Muscle of back (tissue), 13 donors: Measurements from ENCODE around the gene MXRA5. TPM values are rescaled to one million over a fixed set of nuclear protein-coding genes. Genes with fewer than 3 reads are reported as not detected.
A peak's percentile ranks its signal among the peaks of the same experiment; 100 is the strongest.
"Not testable (repeated sequence)": the region's sequence is repeated elsewhere in the genome, so short reads cannot be mapped to it uniquely, and the experiment has no call there.

Source experiments
- DNase-seq, 3 donors: peaks; one replicate each; pipeline versions ENCODE4 v3.0.0 to v3.0.0-alpha.2; 2013
- long read RNA-seq, 9 donors: transcript quantifications; one replicate each; lab custom pipeline, GENCODE V29; 2026
- polyA plus RNA-seq, 10 donors: library from polyadenylated mRNA; unstranded; fragments of 120-200 nt; gene quantifications; one replicate each; pipeline ENCODE4 v1.2.1, GENCODE V29; 2013; ENCODE audit not compliant: insufficient read length in 10 of 10

MXRA5 gene, protein sequence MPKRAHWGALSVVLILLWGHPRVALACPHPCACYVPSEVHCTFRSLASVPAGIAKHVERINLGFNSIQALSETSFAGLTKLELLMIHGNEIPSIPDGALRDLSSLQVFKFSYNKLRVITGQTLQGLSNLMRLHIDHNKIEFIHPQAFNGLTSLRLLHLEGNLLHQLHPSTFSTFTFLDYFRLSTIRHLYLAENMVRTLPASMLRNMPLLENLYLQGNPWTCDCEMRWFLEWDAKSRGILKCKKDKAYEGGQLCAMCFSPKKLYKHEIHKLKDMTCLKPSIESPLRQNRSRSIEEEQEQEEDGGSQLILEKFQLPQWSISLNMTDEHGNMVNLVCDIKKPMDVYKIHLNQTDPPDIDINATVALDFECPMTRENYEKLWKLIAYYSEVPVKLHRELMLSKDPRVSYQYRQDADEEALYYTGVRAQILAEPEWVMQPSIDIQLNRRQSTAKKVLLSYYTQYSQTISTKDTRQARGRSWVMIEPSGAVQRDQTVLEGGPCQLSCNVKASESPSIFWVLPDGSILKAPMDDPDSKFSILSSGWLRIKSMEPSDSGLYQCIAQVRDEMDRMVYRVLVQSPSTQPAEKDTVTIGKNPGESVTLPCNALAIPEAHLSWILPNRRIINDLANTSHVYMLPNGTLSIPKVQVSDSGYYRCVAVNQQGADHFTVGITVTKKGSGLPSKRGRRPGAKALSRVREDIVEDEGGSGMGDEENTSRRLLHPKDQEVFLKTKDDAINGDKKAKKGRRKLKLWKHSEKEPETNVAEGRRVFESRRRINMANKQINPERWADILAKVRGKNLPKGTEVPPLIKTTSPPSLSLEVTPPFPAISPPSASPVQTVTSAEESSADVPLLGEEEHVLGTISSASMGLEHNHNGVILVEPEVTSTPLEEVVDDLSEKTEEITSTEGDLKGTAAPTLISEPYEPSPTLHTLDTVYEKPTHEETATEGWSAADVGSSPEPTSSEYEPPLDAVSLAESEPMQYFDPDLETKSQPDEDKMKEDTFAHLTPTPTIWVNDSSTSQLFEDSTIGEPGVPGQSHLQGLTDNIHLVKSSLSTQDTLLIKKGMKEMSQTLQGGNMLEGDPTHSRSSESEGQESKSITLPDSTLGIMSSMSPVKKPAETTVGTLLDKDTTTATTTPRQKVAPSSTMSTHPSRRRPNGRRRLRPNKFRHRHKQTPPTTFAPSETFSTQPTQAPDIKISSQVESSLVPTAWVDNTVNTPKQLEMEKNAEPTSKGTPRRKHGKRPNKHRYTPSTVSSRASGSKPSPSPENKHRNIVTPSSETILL (N-terminal part only)
- polyA plus RNA-seq: 100 to 1,000 TPM in 4 of 10 donors, 10 to 100 TPM in 6; 63.0 to 203 (median 96.6) TPM
- long read RNA-seq, donor 1, partial matches to known transcripts: 41 of 41 reads
- long read RNA-seq, donor 1, other reads (novel, unspliced or antisense): 0 of 41 reads
- long read RNA-seq, donor 2: 0 reads
- long read RNA-seq, donor 3: 0 reads
- long read RNA-seq, donor 4, partial matches to known transcripts: 14 of 14 reads
- long read RNA-seq, donor 4, other reads (novel, unspliced or antisense): 0 of 14 reads
- long read RNA-seq, donor 5, partial matches to known transcripts: 84 of 84 reads
- long read RNA-seq, donor 5, other reads (novel, unspliced or antisense): 0 of 84 reads
- long read RNA-seq, donor 6, partial matches to known transcripts: 32 of 32 reads
- long read RNA-seq, donor 6, other reads (novel, unspliced or antisense): 0 of 32 reads
- long read RNA-seq, donor 7, full-length matches to known transcripts: 1 of 32 reads
- long read RNA-seq, donor 7, partial matches to known transcripts: 31 of 32 reads
- long read RNA-seq, donor 7, other reads (novel, unspliced or antisense): 0 of 32 reads
- long read RNA-seq, donor 8, partial matches to known transcripts: 45 of 45 reads
- long read RNA-seq, donor 8, other reads (novel, unspliced or antisense): 0 of 45 reads
- long read RNA-seq, donor 9, partial matches to known transcripts: 14 of 14 reads
- long read RNA-seq, donor 9, other reads (novel, unspliced or antisense): 0 of 14 reads

DNA sequence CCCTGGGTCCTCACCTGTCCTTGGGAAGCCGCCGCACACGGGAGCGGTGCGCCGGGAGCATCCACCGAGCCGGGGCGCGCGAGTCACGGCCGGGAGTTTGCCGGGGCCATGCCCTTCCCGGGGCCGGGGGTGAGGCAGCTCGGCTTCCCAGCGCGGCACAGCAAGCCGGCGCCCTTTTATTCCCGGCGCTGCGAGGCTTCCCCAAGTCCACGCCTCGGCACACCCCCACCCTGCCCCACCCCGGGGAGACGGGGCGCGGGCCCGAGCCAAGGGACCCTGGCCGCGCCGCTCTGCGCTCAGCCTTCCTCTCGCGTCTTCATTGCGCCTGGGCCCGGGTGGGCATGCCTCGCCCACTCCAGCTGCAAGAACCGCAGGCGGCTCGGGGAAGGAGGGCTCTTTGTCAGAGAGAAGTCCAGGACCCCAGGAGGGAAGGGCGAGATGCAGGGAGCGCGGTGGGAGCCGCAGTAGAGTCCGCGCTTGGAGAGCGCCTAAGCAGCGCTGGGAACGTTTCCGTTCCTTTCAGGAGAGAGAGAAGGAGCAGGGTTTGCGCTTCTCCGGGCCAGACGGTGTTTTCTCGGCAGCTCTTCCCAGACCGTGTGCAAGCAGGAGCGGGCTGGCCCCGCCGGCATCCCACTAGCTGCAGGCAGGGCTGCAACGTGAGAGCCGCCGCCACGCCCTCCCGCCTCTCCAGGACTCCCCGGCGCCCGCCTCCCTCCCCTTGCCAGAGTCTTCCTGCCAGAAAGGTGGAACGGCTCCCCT is at the start of gene MXRA5:
Gene MXRA5, minus strand, starts transcription at position 152 of the 759 bp plus-strand sequence. CDS start 2,819 bp downstream, outside the sequence.
- DNase-seq: peak in 2 of 3 donors; percentile 67 to 83

DNA sequence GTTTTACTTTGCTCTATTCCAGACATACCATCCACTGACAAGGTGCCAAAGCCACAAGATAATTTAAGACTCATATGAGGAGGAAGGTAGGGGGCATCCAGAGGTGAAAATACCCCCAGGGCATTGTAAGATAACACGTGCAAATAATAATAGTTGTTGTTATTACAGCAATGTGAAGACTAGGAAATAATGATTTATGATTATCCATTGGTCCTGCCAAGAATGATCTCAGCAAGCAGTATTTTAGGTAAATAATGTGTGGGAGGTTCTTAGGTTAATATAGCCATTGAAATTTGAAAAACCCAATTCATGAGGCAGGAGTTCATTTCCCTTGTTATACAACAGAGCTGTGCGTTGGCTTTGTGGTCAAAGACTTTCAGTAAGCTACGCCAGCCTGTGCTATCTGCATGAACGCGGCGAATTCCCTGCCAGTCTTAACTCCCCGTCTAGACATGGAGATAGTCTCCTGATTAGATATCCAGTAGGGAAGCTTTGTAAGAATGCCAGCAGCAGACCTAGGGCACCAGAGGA is 47.2 kb upstream of the MXRA5 start:
- peak; percentile 73 to 88 (median 84) for DNase-seq

DNA sequence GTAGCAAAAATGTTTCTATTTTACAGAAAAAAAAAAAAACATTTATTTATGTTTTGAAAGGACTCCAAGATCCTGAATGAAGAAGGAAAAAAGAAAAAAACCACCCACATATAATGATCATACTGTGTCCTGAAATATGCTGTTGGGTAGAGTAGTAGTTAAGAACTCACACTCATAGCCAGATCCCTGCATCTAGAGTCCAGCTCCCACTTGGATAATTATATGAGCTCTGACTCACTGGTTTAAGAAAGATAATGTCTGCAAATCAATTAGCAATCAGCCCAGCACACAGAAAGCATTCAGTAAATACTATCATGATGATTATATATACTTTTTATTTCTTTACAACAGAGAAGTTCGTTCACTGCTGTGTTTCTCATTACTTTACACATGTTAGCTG is 46.7 kb upstream of the MXRA5 start:
- no peak for DNase-seq

DNA sequence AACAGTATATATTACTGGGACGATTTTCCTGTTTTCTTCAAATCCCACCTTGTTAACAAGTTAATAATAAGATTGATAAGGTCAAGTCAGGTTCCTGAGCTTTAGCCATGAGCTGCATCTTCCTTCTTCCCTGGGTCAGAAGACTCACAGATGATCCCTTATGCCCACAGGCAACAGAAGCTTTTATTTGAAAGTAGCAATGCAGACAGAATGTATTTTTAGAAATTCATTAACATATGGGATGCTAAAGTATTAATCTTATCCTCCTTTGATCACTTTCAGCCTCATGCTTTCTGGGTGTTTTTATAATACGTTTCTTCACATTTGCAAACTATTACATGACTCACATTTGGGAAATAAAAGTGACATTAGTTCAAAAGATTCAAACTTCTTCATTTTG is 42.0 kb upstream of the MXRA5 start:
- no peak for DNase-seq

DNA sequence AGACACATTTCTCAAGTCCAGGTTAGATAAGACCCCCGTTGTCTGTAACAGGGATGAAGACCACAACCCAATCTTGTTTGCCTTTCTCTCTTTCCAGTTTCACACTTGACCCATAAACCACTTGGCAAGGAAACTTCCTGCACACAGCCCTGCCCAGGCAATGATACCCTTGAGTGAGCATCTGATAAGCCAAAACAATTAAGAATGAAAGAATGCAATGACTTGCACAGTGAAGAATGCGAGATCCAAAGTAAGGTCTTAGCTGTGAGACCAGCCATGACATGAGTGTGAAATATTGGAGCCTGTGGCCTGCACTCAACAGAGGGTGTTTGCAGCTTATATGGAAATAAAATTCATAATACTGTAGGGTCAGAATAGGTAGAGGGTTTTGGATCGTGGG is 37.9 kb upstream of the MXRA5 start:
- no peak for DNase-seq

DNA sequence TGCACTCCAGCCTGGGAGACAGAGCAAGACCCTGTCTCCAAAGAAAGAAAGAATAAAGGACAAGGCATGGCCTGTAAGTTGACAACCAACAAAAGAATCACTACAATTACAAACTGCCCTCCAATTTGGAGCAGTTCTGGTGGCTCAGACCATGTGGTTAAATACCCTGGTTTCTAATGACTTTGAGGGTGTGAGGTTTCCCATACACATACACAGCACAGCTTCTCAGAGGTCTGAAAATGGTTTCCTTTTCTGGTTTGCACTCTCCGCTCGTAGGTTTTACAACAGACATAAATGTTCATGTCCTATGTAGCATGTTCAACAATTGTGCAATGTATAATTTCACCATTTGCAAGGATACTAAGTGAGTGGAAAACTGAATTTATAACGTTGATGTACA is 34.2 kb upstream of the MXRA5 start:
- DNase-seq: no peak

DNA sequence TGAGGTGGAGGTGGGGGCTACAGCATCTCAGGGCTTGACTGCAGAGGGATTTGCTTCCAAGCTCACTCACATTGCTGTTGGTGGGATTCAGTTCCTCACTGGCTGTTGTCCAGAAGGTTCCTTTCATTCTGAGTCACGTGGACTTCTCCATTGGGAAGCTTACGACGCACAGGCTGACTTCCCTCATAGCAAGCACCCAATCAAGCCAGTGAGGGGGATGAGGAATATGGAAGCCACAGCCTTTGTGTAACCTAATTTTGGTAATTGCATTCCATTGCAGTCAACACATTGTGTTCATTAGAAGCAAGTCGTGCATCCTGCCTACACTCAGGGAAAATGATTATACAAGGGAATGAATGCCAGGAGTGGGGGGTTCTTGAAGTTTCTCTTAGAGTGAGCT is 32.7 kb upstream of the MXRA5 start:
- DNase-seq: no peak

DNA sequence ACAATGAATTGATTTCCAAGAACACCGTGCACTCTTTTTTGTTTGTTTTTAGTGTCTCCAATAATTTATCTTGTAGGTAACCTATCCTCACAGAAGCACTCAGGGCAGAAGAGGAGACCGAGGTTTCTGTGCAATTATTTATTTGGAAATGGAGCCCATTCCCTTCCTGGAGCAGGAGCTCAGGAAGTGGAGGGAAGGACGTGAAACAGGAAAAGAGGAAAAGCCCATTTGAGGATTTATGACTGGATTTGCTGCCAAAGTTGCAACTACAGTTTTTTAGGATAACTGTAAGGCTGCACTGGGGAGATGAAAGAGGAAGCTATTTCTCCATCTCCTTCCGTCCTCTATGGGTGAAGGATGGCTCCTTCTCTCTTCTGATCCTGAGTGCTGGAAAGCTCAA is 31.7 kb upstream of the MXRA5 start:
- DNase-seq: peak in 2 of 3 donors; percentile 48 to 69

DNA sequence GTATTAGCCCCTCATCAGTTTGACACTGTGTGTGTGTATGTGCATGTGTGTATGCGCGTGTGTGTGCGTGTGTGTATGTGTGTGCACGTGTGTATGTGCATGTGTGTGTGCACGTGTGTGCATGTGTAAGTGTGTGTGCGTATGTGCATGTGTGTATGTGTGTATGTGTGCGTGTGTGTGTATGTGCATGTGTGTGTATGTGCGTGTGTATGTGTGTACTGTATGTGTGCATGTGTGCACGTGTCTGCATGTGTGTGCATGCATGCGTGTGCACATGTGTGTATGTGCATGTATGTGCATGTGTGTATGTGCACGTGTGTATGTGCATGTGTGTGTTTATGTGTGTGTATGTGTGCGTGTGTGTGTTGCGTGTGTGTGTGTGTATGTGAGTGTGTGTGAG is 31.1 kb upstream of the MXRA5 start:
- no peak for DNase-seq

DNA sequence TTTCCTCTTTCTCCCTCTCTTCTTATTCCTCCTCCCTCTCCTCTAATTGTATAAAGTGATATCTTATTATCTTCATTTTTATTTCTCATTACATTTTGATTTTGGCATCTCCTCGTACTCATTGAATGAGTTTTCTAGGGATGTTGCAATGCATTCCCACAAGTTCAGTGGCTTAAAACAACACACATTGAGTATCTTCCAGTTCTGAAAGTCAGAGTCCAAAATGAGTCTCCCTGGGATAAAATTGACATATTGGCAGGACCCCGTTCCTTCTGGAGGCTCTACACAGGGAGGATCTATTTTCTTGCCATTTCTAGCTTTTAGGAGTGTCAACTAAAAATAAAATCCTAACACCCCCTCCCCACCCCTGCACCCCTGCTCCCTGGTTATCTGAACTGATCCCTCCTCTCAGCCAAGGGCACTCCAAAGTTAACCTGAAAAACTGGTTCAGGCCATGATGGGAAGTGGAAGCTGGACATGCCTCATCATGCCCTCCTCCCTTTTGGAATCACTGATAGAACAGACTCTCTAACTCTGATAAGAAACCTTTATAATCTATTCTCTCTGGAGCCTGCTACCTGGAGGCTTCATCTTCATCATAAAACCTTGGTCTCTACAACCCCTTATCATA is 29.5 kb upstream of the MXRA5 start:
- peak in 2 of 3 donors; percentile 65 to 77 for DNase-seq

DNA sequence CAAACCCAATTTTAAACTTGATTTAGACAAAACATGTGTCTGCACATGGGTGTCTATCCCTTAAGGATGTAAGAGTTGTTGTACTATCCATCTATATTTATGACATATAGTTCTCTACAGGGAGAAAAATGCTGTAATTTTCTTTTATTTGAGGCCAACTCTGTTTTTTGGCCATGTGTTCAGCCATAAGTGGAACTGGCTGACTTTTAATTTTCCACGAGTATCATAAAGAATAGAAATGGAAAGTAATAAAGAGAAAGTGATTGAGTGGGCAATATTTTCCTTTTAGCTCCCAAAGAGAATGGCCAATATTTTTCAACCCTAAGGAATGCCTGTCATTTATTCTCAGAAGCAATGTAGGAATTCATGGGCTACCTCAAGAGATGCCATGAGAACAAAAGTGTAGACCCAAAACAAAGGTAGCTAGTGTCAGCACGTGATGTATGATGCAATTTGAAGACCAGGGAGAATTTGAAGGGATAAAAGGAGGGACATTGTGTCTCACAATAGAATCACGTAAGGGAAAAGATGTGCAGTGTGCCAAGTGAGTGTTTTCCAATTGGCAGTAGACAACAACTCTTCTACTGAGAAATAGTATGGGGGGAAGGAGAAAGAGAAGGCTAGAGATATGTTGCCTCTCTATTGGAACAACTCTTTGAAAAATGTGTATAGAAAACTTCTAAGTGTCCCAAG is 27.8 kb upstream of the MXRA5 start:
- DNase-seq: peak in 2 of 3 donors; percentile 39 to 75

DNA sequence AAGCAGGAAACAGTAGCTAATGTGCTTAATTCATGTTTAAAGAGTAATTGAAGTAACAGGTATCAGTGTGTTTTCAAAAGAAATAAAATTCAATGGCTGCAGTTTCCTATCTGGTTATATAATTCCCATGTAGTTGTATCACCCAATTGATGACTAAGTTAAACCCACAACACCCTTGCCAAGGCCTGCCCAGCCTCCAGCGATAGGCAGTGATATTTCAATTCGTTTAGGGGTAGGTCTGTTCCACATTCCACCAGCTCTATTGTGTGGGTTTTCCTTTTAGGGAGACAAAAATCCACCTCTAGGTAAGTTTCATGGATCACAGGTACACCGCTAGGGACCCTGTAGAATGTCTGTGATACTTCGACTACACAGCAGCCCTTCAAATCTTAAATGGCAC is 24.7 kb upstream of the MXRA5 start:
- DNase-seq: no peak

DNA sequence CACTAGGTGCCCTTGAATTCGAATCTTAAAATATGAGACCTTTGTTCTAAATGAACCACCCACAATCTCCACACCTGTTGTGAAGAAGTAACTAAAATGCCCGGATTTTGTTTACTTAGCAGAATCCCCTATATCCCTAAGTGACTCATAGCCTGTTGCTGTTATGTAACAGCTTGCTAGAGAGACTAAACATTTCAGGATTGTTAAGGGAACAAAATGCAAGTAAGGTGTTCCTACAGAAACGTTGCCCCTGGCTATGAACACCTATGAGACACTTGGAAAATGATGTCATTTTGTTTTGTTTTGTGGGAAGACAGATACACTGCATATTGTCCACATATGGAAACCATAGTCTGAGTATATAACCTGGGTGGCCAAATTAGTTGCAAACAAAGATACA is 24.2 kb upstream of the MXRA5 start:
- no peak for DNase-seq

DNA sequence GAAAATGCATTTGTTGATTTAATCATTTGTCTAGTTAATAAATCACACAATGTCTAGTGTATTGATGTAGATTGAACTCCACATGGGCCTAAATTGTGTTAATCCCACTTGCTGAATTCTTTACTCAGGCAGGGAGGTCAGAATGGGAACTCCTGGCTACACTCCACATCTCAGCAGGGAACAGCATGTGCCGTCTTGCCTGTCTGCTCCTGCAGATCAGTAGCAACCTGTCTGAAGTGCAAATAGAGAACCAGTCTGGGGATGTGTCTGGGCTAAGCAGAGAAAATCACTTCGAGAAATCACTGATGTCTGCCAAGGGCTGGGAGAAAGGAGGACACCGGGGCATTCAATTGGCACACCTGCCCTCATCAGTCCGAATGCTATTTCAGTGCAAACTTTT is 16.5 kb upstream of the MXRA5 start:
- DNase-seq: no peak

DNA sequence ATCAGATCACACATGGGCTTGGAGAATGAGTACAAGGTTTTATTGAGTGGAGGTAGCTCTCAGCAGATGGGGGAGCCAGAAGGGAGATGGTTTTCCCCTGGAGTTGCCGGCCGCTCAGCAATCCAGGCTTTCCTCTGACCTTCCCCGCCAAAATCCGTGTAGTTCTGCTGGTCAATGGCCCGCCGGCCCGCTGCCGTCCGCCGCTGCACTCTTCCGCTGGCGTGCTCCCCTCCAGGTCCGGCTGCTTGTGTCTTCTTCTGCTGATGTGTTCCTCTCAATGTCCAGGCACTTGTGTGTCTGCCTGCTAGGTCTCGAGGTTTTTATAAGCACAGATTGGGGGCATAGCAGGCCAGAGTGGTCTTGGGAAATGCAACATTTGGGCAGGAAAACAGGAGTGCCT is 14.4 kb upstream of the MXRA5 start:
- DNase-seq: no peak

DNA sequence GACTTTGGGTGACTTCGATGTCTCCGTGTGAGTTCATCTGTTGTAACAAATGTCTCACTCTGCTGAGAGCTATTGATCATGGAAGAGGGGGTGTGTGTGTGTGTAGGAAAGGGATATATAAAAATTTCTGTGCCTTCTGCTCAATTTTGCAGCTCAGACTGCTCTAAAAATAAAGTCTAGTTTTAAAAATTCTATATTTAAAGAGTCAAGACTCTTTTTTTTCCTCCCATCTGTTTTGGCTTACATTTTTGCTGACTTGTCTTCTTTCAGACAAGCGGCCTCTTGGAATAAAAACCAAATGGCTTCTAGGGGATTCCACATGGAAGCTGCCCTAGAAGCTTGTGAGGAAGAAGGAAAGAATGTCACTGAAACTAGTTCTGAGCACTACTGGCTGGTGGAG is 6.3 kb upstream of the MXRA5 start:
- not testable (repeated sequence) for DNase-seq

DNA sequence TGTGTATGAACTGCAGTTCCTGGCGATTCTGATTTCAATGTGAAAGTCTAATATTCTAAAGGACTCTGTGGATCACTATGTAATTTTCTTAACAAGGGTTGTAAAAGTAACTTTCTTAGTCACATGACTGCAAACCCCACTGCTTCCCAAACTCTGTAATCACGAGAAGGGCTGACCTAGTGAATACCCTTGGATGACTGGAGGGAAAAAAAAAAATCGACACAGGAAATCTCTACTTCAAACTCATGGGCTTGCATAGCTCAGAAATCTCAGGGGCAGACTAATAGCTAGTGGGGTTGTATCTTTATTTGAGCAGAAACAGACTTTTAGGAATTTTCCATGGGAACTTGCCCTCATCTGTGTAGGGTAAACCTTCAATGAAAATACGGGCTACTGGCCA is 4.8 kb upstream of the MXRA5 start:
- DNase-seq: peak in 2 of 3 donors; percentile 40 to 58

DNA sequence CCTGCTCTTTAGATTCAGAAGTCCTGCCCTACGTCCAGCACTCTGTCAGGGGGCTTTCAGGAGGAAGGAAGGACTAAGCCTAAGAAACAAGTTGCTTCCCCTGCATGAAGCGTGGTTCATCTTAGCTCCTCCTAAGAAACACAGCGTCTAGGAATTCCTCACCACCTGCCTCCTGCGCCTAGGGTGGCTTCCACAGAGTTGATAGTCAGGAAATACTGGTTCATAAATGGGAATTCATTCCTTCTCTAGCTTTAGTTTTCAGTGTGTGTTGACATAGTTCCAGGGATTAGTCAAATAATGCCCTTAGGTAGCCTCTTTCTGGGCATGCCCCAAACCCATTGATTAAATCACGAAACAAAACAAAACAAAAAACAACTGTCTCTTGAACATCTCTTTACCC is 1.7 kb upstream of the MXRA5 start:
- no peak for DNase-seq
